ENCODE measurements around the gene STAT5B.
"Not testable (repeated sequence)": the region's sequence is repeated elsewhere in the genome, so short reads cannot be mapped to it uniquely, and the experiment has no call there.

GRCh38 chr17:42299361-42299760 is 23.2 kb upstream of the STAT5B start:
- TF ChIP-seq, protein P1, sequence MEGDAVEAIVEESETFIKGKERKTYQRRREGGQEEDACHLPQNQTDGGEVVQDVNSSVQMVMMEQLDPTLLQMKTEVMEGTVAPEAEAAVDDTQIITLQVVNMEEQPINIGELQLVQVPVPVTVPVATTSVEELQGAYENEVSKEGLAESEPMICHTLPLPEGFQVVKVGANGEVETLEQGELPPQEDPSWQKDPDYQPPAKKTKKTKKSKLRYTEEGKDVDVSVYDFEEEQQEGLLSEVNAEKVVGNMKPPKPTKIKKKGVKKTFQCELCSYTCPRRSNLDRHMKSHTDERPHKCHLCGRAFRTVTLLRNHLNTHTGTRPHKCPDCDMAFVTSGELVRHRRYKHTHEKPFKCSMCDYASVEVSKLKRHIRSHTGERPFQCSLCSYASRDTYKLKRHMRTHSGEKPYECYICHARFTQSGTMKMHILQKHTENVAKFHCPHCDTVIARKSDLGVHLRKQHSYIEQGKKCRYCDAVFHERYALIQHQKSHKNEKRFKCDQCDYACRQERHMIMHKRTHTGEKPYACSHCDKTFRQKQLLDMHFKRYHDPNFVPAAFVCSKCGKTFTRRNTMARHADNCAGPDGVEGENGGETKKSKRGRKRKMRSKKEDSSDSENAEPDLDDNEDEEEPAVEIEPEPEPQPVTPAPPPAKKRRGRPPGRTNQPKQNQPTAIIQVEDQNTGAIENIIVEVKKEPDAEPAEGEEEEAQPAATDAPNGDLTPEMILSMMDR (IDR thresholded peaks at IDR 0.05), result not testable (repeated sequence)
- TF ChIP-seq POLR2A (IDR thresholded peaks at IDR 0.05), result not testable (repeated sequence)
